ENCODE results near the gene BLM. TPM values are rescaled to one million over a fixed set of nuclear protein-coding genes. Genes with fewer than 3 reads are reported as not detected.
"Not testable (repeated sequence)": the region's sequence is repeated elsewhere in the genome, so short reads cannot be mapped to it uniquely, and the experiment has no call there.

Gene BLM
- total and polyA plus RNA-seq, 4 donors = 2.2 to 8.7 (median 3.8) TPM

DNA sequence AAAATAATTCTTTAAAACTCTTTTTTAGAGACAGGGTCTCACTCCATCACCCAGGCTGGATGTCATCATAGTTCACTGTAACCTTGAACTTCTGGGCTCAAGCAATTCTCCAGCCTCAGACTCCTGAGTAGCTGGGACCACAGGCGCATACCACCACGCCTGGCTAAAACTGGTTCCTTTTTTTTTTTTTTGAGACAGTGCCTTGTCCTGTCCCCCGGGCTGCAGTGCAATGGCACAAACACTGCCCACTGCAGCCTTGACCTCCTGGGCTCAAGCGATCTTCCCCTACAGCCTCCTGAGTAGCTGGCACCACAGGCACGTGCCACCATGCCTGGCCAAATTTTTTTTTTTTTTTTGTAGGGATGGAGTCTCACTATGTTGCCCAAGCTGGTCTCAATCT lies 127.5 kb downstream of the BLM start:
- WGBS, 2 donors = 54 to 74% methylated on average over 5 of the region's 5 CpGs
- Histone ChIP-seq H3K27me3 (ENCODE audit: control insufficient read depth in 3 of 3, insufficient read depth in 3 of 3, low read length in 2 of 3) (no peaks in the 10 kb centered on the region), H3K4me3 (no peak overlapping the region), H3K27ac (ENCODE audit: low read depth in 1 of 2, low read length in 1 of 2) (peak overlapping the region in 1 of 2 donors; percentile 15), H3K9ac (ENCODE audit: insufficient read depth in 1 of 2, low read length in 2 of 2) (no peak overlapping the region), H3K36me3 (ENCODE audit: control insufficient read depth in 4 of 4, insufficient read depth in 4 of 4, low read length in 4 of 4) (no peaks in the 10 kb centered on the region), H3K4me1 (ENCODE audit: control insufficient read depth in 5 of 5, insufficient read depth in 5 of 5, low read length in 5 of 5) (peaks cover 0 to 5% (median 0%) of the 10 kb centered on the region in 5 donors), H3K9me3 (ENCODE audit: control insufficient read depth in 4 of 4, insufficient read depth in 3 of 4, low read length in 3 of 4) (no peaks in the 10 kb centered on the region)
- ATAC-seq (ENCODE audit: insufficient read depth, low FRiP score) = no peak
- DNase-seq = no peak
- TF ChIP-seq CTCF (IDR thresholded peaks at IDR 0.05; ENCODE audit: control extremely low read depth, extremely low read depth) = no peak

DNA sequence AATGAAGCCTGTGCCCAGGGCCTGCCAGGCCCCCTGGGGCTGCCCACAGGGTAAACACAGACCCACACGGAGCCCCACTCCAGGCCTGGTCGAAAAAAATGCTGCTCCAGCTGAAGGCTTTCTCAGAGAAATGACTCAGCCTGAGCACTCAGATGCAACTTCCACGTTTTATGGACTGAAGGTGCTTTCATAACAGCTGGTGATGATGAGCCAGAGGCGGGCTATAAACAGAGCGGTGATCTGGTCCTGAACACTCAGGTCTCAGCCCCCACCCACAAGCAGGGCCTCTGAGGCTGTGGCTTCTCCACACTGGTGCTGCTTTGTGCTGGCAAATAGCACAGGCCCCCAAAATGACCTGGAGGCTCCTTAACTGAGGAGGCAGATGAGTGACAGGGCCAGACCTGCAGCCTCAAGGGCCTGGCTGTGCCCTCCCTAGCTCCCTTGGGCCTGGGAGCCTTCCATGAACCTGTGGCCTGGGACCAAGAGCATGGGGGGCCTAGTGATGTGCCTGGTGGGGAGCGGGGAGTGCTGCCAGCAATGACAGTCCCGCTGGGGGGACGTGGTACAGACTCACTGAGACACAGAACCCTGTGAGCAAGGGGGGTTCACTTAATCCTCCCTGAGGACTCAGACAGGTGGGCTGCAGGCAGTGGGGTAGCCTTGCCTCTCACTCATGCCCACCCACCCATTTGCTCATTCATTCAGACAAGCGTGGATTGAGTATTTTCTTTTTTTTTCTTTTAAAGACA lies 128.2 kb downstream of the BLM start:
- 55 to 69% methylated on average over 9 of the region's 9 CpGs for WGBS, 2 donors
- TF ChIP-seq CTCF (IDR thresholded peaks at IDR 0.05; ENCODE audit: control extremely low read depth, extremely low read depth) = no peak
- ATAC-seq (ENCODE audit: insufficient read depth, low FRiP score) (peak; percentile 66), DNase-seq (no peak)
- H3K9ac ChIP-seq (ENCODE audit: insufficient read depth in 1 of 2, low read length in 2 of 2) = no peak overlapping the region
- no peaks in the 10 kb centered on the region for H3K27me3 ChIP-seq (ENCODE audit: control insufficient read depth in 3 of 3, insufficient read depth in 3 of 3, low read length in 2 of 3)
- H3K27ac ChIP-seq (ENCODE audit: low read depth in 1 of 2, low read length in 1 of 2) = peak overlapping the region in 1 of 2 donors; percentile 64
- no peaks in the 10 kb centered on the region for H3K36me3 ChIP-seq (ENCODE audit: control insufficient read depth in 4 of 4, insufficient read depth in 4 of 4, low read length in 4 of 4)
- no peak overlapping the region for H3K4me3 ChIP-seq
- no peaks in the 10 kb centered on the region for H3K9me3 ChIP-seq (ENCODE audit: control insufficient read depth in 4 of 4, insufficient read depth in 3 of 4, low read length in 3 of 4)
- peaks cover 0 to 5% (median 0%) of the 10 kb centered on the region in 5 donors for H3K4me1 ChIP-seq (ENCODE audit: control insufficient read depth in 5 of 5, insufficient read depth in 5 of 5, low read length in 5 of 5)

- not testable (repeated sequence) for H3K4me1 ChIP-seq (ENCODE audit: control insufficient read depth in 5 of 5, insufficient read depth in 5 of 5, low read length in 5 of 5); H3K27ac ChIP-seq (ENCODE audit: low read depth in 1 of 2, low read length in 1 of 2); H3K9me3 ChIP-seq (ENCODE audit: control insufficient read depth in 4 of 4, insufficient read depth in 3 of 4, low read length in 3 of 4); H3K4me3 ChIP-seq; DNase-seq; H3K36me3 ChIP-seq (ENCODE audit: control insufficient read depth in 4 of 4, insufficient read depth in 4 of 4, low read length in 4 of 4); H3K27me3 ChIP-seq (ENCODE audit: control insufficient read depth in 3 of 3, insufficient read depth in 3 of 3, low read length in 2 of 3); H3K9ac ChIP-seq (ENCODE audit: insufficient read depth in 1 of 2, low read length in 2 of 2); ATAC-seq (ENCODE audit: insufficient read depth, low FRiP score)
- WGBS, 2 donors = 96 to 100% methylated on average over 1 of the region's 1 CpG
These were observed 132.3 kb downstream of the BLM start for GRCh38 chr15:90849424-90849823.

GRCh38 chr15:90851114-90851513 lies 134.0 kb downstream of the BLM start:
- Histone ChIP-seq H3K36me3 (ENCODE audit: control insufficient read depth in 4 of 4, insufficient read depth in 4 of 4, low read length in 4 of 4) (no peaks in the 10 kb centered on the region), H3K27me3 (ENCODE audit: control insufficient read depth in 3 of 3, insufficient read depth in 3 of 3, low read length in 2 of 3) (no peaks in the 10 kb centered on the region), H3K4me3 (no peak overlapping the region), H3K9me3 (ENCODE audit: control insufficient read depth in 4 of 4, insufficient read depth in 3 of 4, low read length in 3 of 4) (no peaks in the 10 kb centered on the region), H3K27ac (ENCODE audit: low read depth in 1 of 2, low read length in 1 of 2) (no peak overlapping the region), H3K4me1 (ENCODE audit: control insufficient read depth in 5 of 5, insufficient read depth in 5 of 5, low read length in 5 of 5) (peaks cover 0 to 2% (median 0%) of the 10 kb centered on the region in 5 donors), H3K9ac (ENCODE audit: insufficient read depth in 1 of 2, low read length in 2 of 2) (no peak overlapping the region)
- 81 to 89% methylated on average over 6 of the region's 6 CpGs for WGBS, 2 donors
- no peak for ATAC-seq (ENCODE audit: insufficient read depth, low FRiP score)
- TF ChIP-seq CTCF (IDR thresholded peaks at IDR 0.05; ENCODE audit: control extremely low read depth, extremely low read depth) = no peak
- DNase-seq = no peak

Measured in lung (tissue), 12 donors.